ENCODE data around the gene RAB27A.
"Not testable (repeated sequence)": the region's sequence is repeated elsewhere in the genome, so short reads cannot be mapped to it uniquely, and the experiment has no call there.

Gene RAB27A

DNA sequence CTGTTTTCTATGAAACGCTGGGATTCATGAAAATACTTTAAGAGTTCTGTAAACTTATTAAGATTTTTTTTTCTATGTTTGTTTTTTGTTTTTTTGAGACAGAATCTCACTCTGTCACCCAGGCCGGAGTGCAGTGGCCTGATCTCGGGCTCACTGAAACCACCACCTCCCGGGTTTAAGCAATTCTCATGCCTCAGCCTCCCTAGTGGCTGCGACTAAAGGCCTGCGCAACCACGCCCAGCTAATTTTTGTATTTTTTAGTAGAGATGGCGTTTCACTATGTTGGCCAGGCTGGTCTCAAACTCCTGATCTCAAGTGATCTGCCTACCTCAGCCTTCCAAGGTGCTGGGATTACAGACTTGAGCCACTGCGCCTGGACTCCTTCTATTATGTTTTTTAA lies 39.7 kb downstream of the RAB27A start:
- not testable (repeated sequence) for DNase-seq

- DNase-seq, result no peak
Measured at GRCh38 chr15:55248895-55249294, 40.7 kb downstream of the RAB27A start.

- DNase-seq, result no peak
Measured at GRCh38 chr15:55247766-55248427, 41.7 kb downstream of the RAB27A start.

DNA sequence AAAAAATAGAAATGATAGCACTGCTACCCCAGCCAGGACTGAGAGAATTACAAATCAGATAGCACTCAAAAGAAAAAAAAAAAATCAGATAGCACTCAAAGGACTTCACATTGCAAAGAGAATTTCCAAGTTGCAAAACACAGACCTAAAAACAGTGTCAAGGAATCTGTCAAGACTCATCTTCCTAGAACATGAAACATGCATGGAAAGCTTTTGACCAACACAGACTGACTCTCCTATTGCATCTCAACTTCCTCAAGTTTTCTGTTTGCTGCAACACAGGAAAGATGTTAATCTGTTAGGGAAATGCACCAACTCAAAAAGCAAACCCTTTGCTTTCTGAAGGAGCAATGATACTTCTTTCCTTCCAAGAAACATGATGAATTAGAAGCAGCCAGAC lies 42.3 kb downstream of the RAB27A start:
- no peak for DNase-seq

DNA sequence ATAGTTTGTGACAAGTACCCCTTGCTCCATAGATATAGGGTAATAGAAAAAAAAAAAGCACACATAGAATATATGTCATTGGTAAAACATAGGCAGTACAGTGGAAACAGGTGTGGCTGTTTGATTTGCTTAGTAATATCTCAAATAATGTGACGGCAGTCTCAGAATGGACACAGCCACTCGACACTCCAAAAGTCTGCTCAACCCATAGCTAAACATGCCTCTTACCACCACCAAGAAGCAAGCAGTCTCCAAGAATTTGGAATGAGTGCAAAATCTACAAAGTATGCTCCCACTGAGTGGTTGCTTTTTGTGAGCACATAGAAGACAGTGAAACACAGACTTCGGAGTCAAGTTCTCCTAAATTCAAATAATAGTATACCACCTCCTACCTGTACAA lies 43.0 kb downstream of the RAB27A start:
- no peak for DNase-seq

DNA sequence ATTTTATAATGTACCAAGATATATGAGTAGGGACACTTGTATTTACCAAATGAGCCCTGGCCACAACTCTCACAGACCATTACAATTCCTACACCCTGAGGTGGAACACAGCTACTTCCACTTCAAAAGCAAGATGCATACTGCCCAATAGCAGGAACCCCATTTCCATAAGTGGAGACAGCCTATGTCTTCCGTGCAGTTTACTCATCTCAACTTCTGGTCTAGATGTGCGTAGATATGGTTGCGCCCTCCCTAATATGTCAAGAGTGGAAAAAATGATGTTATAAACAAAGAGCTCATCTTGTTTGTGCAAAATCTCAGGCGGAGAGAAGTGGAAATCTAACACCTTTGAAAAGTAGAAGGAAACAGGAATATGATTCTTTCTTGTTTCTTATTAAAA lies 44.6 kb downstream of the RAB27A start:
- no peak for DNase-seq

- DNase-seq, result no peak
Measured at GRCh38 chr15:55241891-55242290, 47.7 kb downstream of the RAB27A start.

DNA sequence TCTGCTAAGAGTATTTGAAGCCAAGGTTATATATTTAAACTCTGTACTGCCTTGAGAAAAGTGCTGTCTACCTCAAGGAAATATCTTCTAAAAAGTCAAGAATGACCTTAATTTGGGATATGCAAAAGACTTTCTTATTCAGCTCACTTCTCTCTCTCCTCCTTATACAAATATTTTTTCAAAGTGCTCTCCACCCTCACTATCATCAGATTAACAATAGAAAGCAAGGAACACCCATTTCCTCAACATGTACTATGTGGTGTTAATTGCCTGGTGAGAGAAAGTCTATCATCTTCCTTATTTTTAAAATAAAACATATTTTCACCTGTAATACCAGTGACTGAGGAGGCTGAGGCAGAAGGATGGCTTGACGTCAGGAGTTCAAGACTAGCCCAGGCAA lies 48.4 kb downstream of the RAB27A start:
- no peak for DNase-seq

GRCh38 chr15:55240125-55240760 lies 49.4 kb downstream of the RAB27A start:
- no peak for DNase-seq

DNA sequence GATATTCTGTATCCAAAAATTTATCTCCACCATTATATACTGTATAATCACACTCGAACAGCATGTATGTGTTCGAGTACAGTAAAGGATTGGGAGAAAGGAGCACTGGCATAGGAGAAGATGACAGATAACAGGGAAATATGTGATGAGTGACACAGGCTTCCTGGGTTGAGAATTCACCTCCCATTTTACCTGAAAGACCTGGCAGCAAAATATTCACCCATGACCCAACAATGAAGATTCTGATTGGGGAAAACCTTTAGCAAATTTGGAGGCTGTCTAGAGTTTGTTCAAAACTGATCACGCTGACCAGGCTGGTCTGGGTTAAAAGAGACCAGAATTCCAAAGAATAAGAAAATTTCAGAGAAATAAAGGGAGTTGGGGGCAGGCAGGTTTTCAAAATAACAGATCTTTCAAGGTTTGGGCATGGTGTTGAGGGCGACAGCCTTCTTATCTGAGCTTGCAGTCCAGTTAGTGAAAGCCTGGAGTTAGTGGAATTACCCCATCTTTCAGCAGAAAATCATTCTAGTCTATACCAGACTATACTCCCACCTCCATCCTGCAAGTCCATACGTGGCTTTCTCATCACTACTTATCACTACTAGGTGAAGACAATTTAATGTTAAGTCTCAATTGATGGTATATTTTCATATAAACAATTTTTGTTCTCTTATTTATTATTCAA lies 50.0 kb downstream of the RAB27A start:
- DNase-seq, result no peak

- DNase-seq, result no peak
Measured at GRCh38 chr15:55238877-55239276, 50.7 kb downstream of the RAB27A start.

DNA sequence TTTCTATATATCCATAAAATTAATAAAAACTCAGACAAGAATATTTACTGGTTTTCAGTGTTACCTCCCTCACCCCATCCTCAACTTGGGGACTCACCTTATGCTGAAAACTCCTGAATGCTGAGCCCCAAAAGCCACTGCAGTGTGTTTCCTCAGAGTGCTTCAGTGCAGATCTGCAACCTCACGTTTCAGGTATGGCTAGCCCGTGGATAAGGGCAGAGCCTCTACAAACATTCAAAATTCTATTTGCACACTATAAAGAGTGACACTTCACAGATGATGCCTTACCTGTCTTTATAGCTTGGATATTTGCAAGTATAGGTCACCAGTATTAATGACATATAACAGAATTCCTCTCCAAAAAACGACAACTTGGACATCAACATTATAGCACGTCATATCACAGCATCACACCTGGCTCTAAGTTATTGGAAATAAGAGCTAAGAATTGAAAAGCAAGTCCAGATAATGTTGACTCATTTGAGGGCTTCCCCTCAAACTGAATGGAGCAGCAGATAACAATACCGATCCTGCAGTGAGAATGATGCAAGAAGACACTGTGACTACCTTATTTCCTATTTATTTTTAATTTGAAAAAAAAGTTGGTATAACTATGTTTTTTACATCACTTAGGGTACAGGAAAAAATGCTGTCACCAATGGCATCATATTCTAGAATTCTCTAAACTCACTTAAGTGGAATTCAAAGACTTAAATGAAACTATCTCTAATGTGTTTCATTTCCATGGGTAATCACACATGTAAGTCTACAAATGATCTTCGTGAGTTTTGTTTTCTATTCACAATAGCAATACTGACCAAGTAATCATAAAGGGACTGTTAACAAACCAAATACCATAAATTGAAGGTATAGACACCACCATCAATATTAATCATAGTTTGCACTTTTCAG lies 52.1 kb downstream of the RAB27A start:
- no peak for DNase-seq

DNA sequence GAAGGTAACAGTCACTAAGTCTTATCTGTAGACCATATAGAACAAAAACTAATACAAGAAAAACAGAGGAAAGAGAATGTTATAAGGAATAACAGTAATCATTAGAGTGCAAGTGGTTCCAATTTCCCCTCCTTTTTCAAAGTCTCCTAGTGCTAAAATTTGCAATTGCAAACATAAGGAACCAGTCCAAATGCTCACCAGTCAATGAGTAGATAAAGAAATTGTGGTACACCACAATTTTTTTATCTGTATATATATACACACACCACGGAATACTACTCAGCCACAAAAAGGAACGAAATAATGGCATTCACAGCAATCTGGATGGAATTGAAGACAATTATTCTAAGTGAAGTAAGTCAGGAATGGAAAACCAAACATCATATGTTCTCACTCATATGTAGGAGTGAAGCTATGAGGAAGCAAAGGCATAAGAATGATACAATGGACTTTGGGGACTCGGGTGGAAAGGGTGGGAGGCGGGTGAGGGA lies 54.0 kb downstream of the RAB27A start:
- DNase-seq, result no peak

DNA sequence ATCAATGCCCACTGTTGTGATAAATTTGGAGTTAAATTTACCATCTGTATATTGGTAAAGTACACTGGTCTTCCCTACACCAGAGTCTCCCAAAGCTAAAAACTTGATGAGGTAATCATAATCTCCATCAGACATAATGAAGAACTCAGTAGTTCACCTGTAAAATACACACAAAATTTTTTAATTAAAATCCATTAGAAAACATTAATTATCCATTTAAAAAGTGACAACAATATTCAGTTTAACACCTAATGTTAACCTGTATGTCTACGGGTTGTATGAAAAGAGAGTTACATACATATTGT lies 54.9 kb downstream of the RAB27A start:
- no peak for DNase-seq

DNA sequence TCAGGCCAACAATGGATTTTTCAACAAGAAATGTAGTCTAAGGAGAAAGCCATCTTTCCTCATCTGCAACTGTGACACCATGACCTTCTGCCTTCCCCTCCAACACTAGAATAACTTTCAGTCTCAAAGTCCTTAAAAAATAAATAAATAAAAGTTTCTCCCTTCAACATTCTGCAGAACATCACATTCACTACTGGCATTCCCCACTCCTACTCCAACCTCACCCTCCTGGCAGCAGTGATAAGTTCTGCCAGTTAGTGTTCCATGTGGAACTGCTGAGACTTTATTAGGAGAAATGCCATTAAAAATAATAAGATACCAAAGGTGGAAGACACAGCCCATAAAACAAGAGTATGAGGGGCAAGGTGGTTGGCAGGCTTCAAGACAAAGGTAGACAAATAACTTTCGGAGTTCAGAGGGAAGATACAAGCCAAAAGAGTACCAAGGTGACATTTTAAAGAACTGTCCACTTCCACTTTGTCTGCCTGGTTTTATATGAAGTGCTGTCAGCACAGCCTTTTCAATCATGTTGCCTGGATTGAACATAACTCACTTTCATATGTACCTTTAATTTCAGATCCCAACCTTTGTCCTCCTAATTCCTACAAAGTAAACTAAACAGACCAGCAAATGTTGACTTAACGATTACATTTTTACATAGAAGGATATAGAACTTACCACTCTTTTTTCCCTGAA lies 55.4 kb downstream of the RAB27A start:
- DNase-seq, result no peak

- no peak for DNase-seq
Measured at GRCh38 chr15:55231455-55231854, 58.2 kb downstream of the RAB27A start.

- no peak for DNase-seq
Measured at GRCh38 chr15:55230953-55231352, 58.7 kb downstream of the RAB27A start.

DNA sequence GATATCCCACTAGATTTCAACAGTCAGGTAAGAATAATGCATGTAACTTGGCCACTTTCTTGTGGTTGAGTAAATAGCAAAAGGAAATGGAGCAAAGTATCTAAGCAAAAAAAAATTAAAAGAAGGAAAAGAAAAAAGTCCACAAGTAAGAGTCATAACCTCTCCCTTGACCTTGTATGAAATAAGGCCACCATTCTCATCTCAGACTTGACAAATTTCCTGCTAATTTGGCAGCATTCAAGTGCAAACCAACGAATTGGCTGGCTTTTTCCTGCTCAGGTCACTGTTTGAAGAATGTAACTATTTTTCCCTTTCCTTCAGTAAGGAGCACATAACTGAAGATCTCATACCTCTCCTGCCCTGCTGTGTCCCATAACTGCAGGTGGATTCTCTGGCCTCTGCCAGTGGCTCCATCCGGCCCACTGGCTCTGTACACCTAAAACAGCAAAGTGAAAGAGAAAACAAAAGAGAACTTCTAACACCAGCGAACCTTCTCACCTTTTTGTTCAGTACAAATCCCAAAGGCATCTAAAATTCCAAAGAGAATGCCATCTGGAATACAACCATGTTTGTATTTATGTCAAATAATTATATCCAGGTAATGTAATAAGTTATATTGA lies 59.5 kb downstream of the RAB27A start:
- no peak for DNase-seq

GRCh38 chr15:55226127-55226526 lies 63.5 kb downstream of the RAB27A start:
- DNase-seq, result no peak

GRCh38 chr15:55224892-55225291 lies 64.7 kb downstream of the RAB27A start:
- no peak for DNase-seq

GRCh38 chr15:55222588-55222987 lies 67.0 kb downstream of the RAB27A start:
- no peak for DNase-seq
